ENCODE measurements around the gene ZNF710.

GRCh38 chr15:89975482-89976245, 25.5 kb upstream of the ZNF710 start:
- TF ChIP-seq CTCF (IDR thresholded peaks at IDR 0.05; ENCODE audit: extremely low read depth in 1 of 2, insufficient read depth in 1 of 2, low read depth in 1 of 2, low read length in 2 of 2) (no peak), POLR2AphosphoS5 (IDR thresholded peaks at IDR 0.05; ENCODE audit: insufficient read depth, low read depth, low read length) (no peak), POLR2A (IDR thresholded peaks at IDR 0.05; ENCODE audit: low read depth, low read length) (no peak), EZH2 (IDR thresholded peaks at IDR 0.05; ENCODE audit: borderline replicate concordance, low read depth, low read length, severe bottlenecking) (no peak), MAX (IDR thresholded peaks at IDR 0.05; ENCODE audit: insufficient read depth, insufficient read length) (no peak), FOS (IDR thresholded peaks at IDR 0.05; ENCODE audit: borderline replicate concordance, insufficient read depth, low read length) (no peak), GATA2 (IDR thresholded peaks at IDR 0.05; ENCODE audit: insufficient read depth, insufficient read length, low read depth, low read length) (no peak), JUN (IDR thresholded peaks at IDR 0.05; ENCODE audit: borderline replicate concordance, insufficient read depth, insufficient read length, low read depth) (no peak), MYC (IDR thresholded peaks at IDR 0.05; ENCODE audit: low read depth, low read length) (no peak)
